ENCODE data around the gene IFI16. TPM values are rescaled to one million over a fixed set of nuclear protein-coding genes. Genes with fewer than 3 reads are reported as not detected.

IFI16 gene
- total RNA-seq, 1 donor from 2014 or later: 34.3 TPM

GRCh38 chr1:159054427-159054826 lies 44.7 kb downstream of the IFI16 start:
- DNase-seq (ENCODE audit: low read depth): no peak
- H3K36me3 ChIP-seq (ENCODE audit: control insufficient read depth, insufficient read depth, low read length): no peaks in the 10 kb centered on the region
- no peaks in the 10 kb centered on the region for H3K27me3 ChIP-seq (ENCODE audit: control insufficient read depth, insufficient read depth, low read length)
- TF ChIP-seq, protein P1, sequence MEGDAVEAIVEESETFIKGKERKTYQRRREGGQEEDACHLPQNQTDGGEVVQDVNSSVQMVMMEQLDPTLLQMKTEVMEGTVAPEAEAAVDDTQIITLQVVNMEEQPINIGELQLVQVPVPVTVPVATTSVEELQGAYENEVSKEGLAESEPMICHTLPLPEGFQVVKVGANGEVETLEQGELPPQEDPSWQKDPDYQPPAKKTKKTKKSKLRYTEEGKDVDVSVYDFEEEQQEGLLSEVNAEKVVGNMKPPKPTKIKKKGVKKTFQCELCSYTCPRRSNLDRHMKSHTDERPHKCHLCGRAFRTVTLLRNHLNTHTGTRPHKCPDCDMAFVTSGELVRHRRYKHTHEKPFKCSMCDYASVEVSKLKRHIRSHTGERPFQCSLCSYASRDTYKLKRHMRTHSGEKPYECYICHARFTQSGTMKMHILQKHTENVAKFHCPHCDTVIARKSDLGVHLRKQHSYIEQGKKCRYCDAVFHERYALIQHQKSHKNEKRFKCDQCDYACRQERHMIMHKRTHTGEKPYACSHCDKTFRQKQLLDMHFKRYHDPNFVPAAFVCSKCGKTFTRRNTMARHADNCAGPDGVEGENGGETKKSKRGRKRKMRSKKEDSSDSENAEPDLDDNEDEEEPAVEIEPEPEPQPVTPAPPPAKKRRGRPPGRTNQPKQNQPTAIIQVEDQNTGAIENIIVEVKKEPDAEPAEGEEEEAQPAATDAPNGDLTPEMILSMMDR (IDR thresholded peaks at IDR 0.05; ENCODE audit: insufficient read depth, low read length, poor library complexity, severe bottlenecking): no peak
- H3K4me3 ChIP-seq (ENCODE audit: low read depth, low read length): no peak overlapping the region

- H3K27me3 ChIP-seq (ENCODE audit: control insufficient read depth, insufficient read depth, low read length): no peaks in the 10 kb centered on the region
- no peak overlapping the region for H3K4me3 ChIP-seq (ENCODE audit: low read depth, low read length)
- TF ChIP-seq, protein P1 (IDR thresholded peaks at IDR 0.05; ENCODE audit: insufficient read depth, low read length, poor library complexity, severe bottlenecking): no peak
- H3K36me3 ChIP-seq (ENCODE audit: control insufficient read depth, insufficient read depth, low read length): no peaks in the 10 kb centered on the region
- DNase-seq (ENCODE audit: low read depth): no peak
These were observed 45.5 kb downstream of the IFI16 start for GRCh38 chr1:159055181-159055641.

DNA sequence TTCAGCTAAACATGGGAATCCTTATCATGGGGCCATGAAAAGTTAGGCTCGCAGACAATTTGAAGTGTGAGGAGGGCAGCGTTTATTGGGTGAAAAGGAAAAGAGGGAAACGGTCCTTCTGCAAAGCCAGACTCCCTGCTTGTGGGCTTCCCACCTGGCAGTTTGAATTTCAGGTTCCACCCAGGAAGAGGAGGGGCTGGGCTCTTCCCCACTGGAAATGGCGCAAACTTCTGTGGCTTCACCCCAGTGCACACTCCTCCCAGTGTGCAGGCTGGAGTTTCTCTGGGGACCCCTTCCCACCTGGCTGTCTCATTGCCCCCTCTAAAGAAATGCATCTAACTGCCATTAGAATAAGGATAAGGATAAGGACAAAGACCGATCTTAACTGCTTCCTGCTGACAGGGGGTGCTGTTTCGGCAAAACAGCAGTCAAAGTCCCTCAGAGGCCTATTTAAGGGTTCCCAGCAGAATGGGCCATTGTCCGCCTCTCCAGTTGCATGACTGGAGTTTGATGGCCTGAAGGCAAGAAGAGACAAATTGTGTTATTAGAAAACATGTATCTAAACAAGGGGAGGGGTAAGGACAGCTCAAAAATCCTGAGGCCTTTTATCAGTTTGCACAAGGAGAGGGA lies 46.5 kb downstream of the IFI16 start:
- Histone ChIP-seq H3K4me3 (ENCODE audit: low read depth, low read length) (no peak overlapping the region), H3K36me3 (ENCODE audit: control insufficient read depth, insufficient read depth, low read length) (no peaks in the 10 kb centered on the region), H3K27me3 (ENCODE audit: control insufficient read depth, insufficient read depth, low read length) (no peaks in the 10 kb centered on the region)
- no peak for DNase-seq (ENCODE audit: low read depth)
- TF ChIP-seq, protein P1 (IDR thresholded peaks at IDR 0.05; ENCODE audit: insufficient read depth, low read length, poor library complexity, severe bottlenecking): no peak

DNA sequence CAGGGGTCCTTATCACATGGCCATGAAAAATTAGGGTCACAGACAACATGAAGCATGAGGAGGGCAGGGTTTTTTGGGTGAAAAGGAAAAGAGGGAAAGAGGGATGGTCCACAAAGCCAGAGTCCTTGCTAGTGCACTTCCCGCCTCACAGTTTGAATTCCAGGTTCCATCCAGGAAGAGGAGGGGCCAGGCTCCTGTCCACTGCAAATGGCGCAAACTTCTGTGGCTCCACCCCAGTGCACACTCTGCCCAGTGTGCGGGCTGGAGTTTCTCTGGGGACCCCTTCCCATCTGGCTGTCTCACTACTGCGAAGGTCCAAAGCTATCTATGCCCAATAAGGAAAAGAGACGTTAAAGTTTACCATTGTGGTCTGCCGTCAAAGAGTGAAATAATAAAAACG lies 49.0 kb downstream of the IFI16 start:
- no peak for DNase-seq (ENCODE audit: low read depth)
- Histone ChIP-seq H3K36me3 (ENCODE audit: control insufficient read depth, insufficient read depth, low read length) (no peaks in the 10 kb centered on the region), H3K4me3 (ENCODE audit: low read depth, low read length) (no peak overlapping the region), H3K27me3 (ENCODE audit: control insufficient read depth, insufficient read depth, low read length) (no peaks in the 10 kb centered on the region)
- TF ChIP-seq, protein P1 (IDR thresholded peaks at IDR 0.05; ENCODE audit: insufficient read depth, low read length, poor library complexity, severe bottlenecking): no peak

GRCh38 chr1:159065106-159065505 lies 55.4 kb downstream of the IFI16 start:
- DNase-seq (ENCODE audit: low read depth): no peak
- no peaks in the 10 kb centered on the region for H3K36me3 ChIP-seq (ENCODE audit: control insufficient read depth, insufficient read depth, low read length)
- no peak overlapping the region for H3K4me3 ChIP-seq (ENCODE audit: low read depth, low read length)
- TF ChIP-seq, protein P1 (IDR thresholded peaks at IDR 0.05; ENCODE audit: insufficient read depth, low read length, poor library complexity, severe bottlenecking): no peak
- H3K27me3 ChIP-seq (ENCODE audit: control insufficient read depth, insufficient read depth, low read length): no peaks in the 10 kb centered on the region

DNA sequence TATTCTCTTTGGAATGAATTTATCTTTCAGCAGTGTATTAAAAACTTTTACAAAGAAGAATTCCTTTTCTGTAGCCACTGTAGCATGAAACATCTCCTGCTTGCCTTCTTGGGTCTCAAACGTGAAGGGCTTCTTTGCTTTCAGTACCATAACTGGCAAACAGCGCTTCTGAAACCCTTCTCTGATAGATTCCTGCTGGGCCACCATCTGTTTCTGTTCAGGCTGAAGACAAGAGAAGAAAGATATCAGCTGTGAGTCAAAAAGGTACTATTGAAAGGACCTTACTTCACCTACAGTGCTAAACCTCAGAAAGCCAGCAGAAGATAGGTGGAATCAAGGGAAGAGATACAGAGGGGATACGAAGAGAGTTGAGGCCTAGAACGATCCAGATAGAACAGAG lies 56.4 kb downstream of the IFI16 start:
- no peak for DNase-seq (ENCODE audit: low read depth)
- no peaks in the 10 kb centered on the region for H3K27me3 ChIP-seq (ENCODE audit: control insufficient read depth, insufficient read depth, low read length)
- H3K36me3 ChIP-seq (ENCODE audit: control insufficient read depth, insufficient read depth, low read length): no peaks in the 10 kb centered on the region
- TF ChIP-seq, protein P1 (IDR thresholded peaks at IDR 0.05; ENCODE audit: insufficient read depth, low read length, poor library complexity, severe bottlenecking): no peak
- H3K4me3 ChIP-seq (ENCODE audit: low read depth, low read length): no peak overlapping the region
